ENCODE results near the gene FAM124B. TPM values are rescaled to one million over a fixed set of nuclear protein-coding genes. Genes with fewer than 3 reads are reported as not detected.

FAM124B gene
- total RNA-seq: under 1 TPM in 1 of 2 donors, not detected in 1; 0.78 TPM

DNA sequence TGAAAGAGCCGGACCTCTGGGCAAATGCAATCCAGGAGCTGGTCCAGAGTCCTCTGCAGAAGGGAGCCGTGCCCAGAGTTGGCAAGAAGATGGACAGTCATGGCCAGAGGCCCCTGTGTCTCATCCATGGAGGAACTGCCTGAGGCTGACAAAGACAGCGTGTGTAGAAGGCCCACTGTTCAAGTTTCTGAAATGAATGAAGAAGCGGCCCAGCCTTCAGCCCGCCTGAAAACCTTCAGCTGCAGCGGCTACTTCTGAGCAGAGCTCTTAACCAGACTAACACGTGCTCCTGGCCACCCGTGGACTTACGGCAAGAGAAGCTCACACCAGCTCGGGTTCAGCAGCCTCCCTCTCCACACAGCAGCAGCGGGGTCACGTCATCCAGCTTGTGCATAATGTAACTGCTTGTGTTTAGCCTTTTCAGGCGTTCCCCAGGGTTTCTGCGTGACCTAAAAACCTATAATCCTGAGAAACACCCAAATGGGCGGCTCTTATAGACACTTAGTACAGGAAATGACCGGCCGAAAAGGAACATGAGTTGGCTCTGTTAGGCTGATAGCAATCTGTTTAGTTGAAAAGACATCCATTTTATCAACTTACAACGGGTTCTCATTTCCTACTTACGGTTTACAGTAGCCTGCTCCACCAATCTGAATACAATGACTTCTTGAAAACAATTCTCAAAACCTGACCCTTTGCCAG is at the start of gene FAM124B:
Gene FAM124B (minus strand): TSS at position 467 of the 702 bp plus-strand sequence. CDS start 339 bp downstream, at position 128.
- WGBS, 2 donors: 38 to 61% methylated on average over 18 to 19 of the region's 19 CpGs
- TF ChIP-seq, protein P1, sequence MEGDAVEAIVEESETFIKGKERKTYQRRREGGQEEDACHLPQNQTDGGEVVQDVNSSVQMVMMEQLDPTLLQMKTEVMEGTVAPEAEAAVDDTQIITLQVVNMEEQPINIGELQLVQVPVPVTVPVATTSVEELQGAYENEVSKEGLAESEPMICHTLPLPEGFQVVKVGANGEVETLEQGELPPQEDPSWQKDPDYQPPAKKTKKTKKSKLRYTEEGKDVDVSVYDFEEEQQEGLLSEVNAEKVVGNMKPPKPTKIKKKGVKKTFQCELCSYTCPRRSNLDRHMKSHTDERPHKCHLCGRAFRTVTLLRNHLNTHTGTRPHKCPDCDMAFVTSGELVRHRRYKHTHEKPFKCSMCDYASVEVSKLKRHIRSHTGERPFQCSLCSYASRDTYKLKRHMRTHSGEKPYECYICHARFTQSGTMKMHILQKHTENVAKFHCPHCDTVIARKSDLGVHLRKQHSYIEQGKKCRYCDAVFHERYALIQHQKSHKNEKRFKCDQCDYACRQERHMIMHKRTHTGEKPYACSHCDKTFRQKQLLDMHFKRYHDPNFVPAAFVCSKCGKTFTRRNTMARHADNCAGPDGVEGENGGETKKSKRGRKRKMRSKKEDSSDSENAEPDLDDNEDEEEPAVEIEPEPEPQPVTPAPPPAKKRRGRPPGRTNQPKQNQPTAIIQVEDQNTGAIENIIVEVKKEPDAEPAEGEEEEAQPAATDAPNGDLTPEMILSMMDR (IDR thresholded peaks at IDR 0.05): no peak
- no peak for TF ChIP-seq POLR2A (IDR thresholded peaks at IDR 0.05)
- H3K9me3 ChIP-seq: no peaks in the 10 kb centered on the region
- DNase-seq: peak; percentile 21 to 60 (median 34)
- no peaks in the 10 kb centered on the region for H3K4me1 ChIP-seq
- no peaks in the 10 kb centered on the region for H3K27me3 ChIP-seq
- no peak within 1 kb of the TSS for H3K4me3 ChIP-seq
- peak within 1 kb of the TSS in 2 of 4 donors; percentile 17 to 33 for H3K27ac ChIP-seq
- H3K36me3 ChIP-seq (replicated peaks in 1 of 2; ENCODE audit: insufficient read depth in 1 of 2, low read depth in 2 of 2): no peaks in the 10 kb centered on the region
- peak; percentile 59 for ATAC-seq
- intact Hi-C loops (cut with DNase I): no loop called here

GRCh38 chr2:224449212-224450147 is 47.6 kb upstream of the FAM124B start:
- Histone ChIP-seq H3K36me3 (replicated peaks in 1 of 2; ENCODE audit: insufficient read depth in 1 of 2, low read depth in 2 of 2) (no peaks in the 10 kb centered on the region), H3K4me3 (no peak overlapping the region), H3K9me3 (peaks cover 0 to 3% (median 0%) of the 10 kb centered on the region in 3 donors), H3K27me3 (no peaks in the 10 kb centered on the region), H3K27ac (no peak overlapping the region), H3K4me1 (peaks cover 5% of the 10 kb centered on the region)
- DNase-seq (peak in 3 of 4 donors; percentile 25 to 55 (median 38)), ATAC-seq (peak; percentile 63)
- TF ChIP-seq, protein P1 (IDR thresholded peaks at IDR 0.05): peak in 6 of 7 experiments; percentile 34 to 52 (median 47)
- TF ChIP-seq POLR2A (IDR thresholded peaks at IDR 0.05): no peak
- intact Hi-C loops (cut with DNase I): no loop called here
- 33 to 37% methylated on average over 4 of the region's 4 CpGs for WGBS, 2 donors

GRCh38 chr2:224448236-224448635 is 46.3 kb upstream of the FAM124B start:
- H3K4me1 ChIP-seq: peaks cover 5% of the 10 kb centered on the region
- H3K9me3 ChIP-seq: peaks cover 0 to 3% (median 0%) of the 10 kb centered on the region in 3 donors
- H3K36me3 ChIP-seq (replicated peaks in 1 of 2; ENCODE audit: insufficient read depth in 1 of 2, low read depth in 2 of 2): no peaks in the 10 kb centered on the region
- DNase-seq (no peak), ATAC-seq (no peak)
- no peak overlapping the region for H3K4me3 ChIP-seq
- H3K27ac ChIP-seq: no peak overlapping the region
- TF ChIP-seq, protein P1 (IDR thresholded peaks at IDR 0.05): no peak
- no peaks in the 10 kb centered on the region for H3K27me3 ChIP-seq
- 95 to 100% methylated on average over 1 of the region's 1 CpG for WGBS, 2 donors
- intact Hi-C loops (cut with DNase I): no loop called here

- Histone ChIP-seq H3K36me3 (replicated peaks in 1 of 2; ENCODE audit: insufficient read depth in 1 of 2, low read depth in 2 of 2) (no peaks in the 10 kb centered on the region), H3K27ac (no peak overlapping the region), H3K9me3 (no peaks in the 10 kb centered on the region), H3K4me3 (no peak overlapping the region), H3K27me3 (no peaks in the 10 kb centered on the region), H3K4me1 (peaks cover 19% of the 10 kb centered on the region)
- intact Hi-C loops (cut with DNase I): no loop called here
- 88 to 91% methylated on average over 4 of the region's 4 CpGs for WGBS, 2 donors
- ATAC-seq (no peak), DNase-seq (no peak)
- TF ChIP-seq POLR2A (IDR thresholded peaks at IDR 0.05): no peak
- TF ChIP-seq, protein P1 (IDR thresholded peaks at IDR 0.05): no peak
Observed at GRCh38 chr2:224444783-224445182, 42.9 kb upstream of the FAM124B start.
